ENCODE measurements around the gene PDZD7.

PDZD7 gene

DNA sequence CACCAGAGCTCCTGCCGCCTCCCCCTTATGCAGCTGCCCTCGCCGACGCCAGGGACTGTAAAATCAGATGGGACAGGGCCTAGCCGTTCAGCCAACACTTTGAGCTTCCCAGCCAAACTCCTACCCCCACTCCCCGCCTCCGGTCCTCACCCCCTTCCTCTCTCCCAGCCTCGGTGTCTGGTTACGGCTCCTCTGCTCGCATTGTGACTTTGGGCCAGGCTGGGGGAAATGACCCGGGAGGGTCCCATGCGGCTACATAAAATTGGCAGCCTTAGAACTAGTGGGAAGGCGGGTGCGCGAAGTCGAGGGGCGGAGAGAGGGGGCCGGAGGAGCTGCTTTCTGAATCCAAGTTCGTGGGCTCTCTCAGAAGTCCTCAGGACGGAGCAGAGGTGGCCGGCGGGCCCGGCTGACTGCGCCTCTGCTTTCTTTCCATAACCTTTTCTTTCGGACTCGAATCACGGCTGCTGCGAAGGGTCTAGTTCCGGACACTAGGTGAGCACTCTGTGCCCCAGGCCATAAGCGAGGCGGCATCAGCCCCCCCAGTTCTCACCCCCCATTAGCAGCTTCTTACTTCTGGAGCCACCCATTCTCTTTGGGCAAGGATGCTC lies 30.8 kb upstream of the PDZD7 start, which contains the start of gene KAZALD1:
Gene KAZALD1, plus strand, starts transcription at position 366 of the 608 bp plus-strand sequence. CDS start 604 bp downstream, outside the sequence.
- peak; percentile 51 for DNase-seq (ENCODE audit: low read depth)

DNA sequence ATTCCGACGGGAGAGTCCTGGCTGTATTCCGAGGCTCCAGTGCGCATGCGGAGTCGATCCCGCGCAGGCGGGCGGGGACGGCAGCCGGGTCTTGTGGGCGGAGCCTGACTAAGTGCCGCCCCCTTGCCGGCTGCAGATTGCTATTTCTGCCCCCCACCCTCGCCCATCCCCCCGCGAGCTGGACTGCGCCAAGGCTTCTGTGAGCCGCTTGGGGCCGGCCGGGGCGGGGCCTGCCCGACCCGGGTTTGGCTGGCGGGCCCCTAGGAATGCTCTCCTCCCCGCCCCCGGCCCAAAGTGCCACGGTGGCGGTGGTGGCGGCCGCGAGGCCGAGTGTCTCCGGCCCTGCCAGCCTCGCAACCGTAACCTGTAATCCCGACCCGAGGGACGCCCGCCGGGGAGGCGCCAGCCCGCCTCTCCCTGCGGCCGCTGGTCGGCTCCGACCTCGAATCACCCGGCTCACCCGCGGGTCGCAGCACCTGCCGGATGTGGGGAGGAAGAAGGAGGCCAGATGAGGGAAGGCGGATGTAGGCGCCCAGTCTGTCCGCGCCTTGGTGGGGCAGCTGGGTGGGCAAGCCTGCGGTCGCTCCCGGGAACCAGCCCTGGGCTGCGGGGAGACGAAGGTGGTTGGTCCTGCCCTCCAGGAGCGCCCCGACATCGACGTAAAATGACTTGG lies 30.2 kb upstream of the PDZD7 start:
- DNase-seq (ENCODE audit: low read depth), result peak; percentile 53

DNA sequence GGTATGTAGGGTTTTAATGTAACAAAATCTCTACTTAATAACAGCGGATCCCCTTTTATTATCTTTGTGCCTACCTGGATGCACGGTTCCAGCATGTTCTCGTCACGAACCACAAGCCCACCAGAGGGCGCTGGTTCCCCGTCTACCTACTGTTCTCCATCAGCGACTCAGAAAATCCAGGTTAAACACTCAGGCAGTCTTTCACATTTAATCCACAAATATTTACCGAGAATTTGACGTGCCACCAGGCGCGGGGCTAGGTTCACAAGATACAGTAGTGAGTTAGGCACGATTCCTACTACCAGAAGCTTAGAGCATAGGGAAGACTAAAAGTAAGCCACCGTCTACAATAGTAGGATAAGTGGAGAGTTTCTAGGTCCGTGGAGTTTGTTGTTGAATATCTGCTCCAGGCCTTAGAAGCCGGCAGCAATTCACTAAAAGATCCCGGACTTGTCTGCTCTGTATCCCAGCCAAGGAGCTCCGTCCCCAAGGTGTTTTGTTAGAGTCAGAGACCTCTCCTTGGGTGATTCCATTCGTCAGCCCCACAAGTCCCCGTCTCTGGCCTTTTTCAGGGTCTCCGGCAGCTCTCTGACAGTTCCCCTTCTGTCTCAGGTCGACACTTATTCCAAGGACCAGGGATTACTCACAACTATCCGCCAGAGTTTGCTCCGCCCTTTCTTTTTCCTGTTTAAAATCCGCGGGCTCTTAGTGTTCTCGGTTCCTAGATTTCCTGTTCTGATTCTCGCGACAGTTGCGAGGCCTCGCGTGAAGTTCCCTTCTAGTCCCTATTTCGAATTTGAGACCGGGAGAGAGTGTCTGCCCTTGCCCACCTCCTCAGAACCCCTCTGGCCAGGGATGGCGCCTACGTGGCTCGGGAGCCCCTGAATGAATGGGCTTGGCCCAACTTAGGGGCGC lies 29.4 kb upstream of the PDZD7 start:
- DNase-seq (ENCODE audit: low read depth), result peak; percentile 88

DNA sequence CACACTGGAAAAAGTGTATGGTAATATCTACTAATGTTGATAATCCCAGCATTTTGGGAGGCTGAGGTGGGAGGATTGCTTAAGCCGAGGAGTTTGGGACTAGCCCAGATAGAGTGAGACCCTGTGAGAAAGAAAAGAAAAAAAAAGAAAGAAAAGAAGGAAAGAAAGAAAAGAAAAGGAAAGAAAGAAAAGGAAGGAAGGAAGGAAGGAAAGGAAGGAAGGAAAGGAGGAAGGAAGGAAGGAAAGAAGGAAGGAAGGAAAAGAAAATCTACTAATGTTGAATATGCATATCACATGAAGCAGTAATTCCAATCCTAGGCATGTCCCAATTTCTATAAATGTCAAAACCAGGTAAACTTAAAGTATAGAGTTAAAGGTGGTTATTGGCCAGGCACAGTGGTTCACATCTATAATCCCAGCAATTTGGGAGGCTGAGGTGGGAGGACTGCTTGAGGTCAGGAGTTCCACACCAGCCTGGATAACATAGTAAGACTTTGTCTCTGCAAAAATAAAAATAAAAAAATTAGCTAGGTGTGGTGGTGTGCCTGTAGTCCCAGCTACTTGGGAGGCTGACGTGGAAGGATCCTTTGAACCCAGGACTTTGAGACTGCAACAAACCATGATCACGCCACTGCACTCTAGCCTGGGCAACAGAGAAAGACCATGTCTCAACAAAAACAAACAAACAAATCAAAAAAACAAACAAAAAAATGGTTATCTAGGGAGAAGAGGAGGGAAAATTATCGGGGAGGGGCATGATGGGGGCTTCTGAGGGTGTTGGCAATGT lies 25.6 kb upstream of the PDZD7 start:
- no peak for DNase-seq (ENCODE audit: low read depth)

DNA sequence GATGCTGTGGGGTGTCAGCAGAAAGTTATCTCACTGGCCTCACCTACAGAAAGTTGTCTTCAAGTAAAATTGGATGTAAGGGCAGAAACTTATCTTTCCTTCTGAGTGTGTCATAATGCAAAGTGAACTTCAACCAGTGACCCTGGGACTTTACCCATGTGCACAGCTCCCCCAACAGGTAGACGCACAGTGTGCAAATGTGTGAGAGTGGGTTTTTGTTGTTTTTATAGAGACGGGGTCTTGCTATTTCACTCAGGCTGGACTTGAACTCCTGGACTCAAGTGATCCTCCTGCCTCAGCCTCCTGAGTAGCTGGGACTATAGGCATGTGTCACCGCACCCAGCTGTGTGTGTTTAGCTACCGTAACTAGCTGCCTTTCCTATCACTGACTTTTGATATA lies 24.5 kb upstream of the PDZD7 start:
- DNase-seq (ENCODE audit: low read depth), result no peak

DNA sequence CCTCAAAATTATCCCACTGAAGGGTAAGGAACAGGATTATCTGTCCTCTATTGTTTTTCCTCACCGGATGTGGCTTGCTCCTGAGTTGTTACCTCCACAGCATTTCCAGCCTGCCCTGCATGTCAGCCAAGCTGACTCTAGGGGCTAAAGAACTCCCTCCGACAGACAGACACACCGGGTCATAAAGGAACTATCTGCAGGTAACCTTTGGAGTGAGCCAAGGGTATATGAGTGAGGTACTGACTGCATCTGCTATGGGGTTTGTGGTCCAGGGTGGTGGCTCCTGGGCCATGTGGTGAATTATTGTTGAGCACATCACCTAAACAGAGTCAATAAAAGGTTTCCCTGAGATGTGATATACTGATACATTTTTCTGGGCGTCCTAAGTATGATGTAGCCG lies 23.9 kb upstream of the PDZD7 start:
- DNase-seq (ENCODE audit: low read depth), result no peak

DNA sequence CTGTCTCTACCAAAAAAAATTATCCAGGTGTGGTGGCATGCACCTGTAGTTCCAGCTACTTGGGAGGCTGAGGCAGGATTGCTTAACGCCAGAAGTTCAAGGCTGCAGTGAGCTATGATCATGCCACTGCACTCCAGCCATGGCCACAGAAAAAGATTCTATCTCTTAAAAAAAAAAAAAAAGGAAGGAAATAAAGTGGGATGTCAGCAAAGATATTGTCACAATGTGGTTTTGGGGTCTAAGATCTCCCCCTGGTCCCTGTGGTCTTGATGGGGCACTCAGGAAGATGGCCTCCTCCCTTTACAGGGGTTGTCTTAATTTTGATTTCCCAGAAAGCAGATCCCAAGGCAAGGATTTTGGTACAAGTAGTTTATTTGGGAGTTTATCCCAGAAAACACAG lies 23.4 kb upstream of the PDZD7 start:
- DNase-seq (ENCODE audit: low read depth), result no peak

DNA sequence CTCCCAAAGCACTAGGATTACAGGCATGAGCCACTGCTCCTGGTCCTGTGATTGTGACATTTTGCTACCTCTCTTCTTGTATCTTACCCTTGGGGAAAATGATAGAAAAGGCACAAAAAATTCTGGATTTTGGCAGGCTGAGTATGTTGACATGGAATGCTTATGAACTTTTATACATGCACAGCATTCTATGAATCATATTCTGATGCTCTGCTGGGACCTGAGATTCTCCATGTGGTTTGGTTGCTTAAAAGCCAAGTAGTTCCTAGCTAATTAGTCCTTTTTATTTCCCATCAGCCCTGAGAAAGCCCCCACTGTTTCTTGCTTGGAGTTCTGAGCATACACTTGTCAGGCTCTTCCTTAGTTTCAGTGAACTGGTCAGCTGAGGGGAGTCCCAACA lies 22.6 kb upstream of the PDZD7 start:
- no peak for DNase-seq (ENCODE audit: low read depth)

DNA sequence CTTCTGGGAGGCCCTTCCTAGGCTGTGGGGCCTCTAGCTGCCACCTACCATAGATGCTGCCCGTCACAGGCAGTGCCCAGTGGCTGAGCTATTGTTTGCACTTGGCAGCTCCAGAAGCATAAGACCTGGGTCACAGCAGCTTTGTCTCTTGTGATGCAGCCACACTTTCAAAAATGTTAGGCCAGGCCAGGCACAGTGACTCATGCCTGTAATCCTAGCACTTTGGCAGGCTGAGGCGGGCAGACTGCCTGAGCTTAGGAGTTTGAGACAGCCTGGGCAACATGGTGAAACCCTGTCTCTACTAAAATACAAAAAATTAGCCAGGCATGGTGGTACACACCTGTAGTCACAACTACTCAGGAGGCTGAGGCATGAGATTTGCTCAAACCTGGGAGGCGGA lies 21.4 kb upstream of the PDZD7 start:
- no peak for DNase-seq (ENCODE audit: low read depth)

DNA sequence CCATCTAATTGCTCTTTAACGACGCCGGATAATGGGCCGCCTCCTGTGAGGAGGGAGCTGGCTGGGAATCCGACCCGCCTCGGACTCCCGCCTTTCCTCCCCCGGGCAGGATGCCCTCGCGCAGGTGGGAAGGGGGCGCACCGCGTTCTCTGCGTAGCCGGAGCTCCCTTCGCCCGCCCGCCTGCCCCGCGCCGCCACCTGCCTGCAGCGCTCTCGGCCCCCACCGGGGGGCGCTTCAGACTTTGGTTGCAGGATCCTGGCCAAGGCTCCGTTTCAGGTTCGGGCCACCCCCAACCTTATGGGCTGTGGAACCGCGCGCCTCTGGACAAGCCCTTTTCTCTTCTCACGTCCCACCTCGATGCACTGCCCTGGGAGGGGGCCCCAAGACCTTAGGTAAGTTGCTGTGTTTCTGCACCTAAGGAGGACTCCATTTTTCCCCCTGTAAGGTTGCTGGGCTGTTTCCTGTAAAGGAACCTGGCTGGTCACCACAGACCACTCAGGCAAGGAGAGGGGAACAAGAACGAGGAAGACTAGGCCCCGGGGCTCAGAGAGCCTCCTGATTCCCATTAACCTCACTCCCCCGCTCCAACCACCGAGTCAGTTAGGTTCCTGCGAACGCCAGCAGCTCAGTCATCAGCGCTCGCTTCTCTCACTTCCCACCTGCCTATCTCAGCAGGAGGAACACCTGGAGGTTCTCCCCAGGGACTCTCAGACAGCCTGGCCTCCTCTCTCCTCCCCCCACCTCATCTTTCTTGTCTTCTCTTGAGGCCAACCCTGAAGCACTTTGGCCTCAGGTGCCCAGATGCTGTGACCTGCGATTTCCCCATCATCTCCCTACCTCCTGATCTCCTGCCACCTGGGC lies 19.5 kb upstream of the PDZD7 start:
- no peak for DNase-seq (ENCODE audit: low read depth)

DNA sequence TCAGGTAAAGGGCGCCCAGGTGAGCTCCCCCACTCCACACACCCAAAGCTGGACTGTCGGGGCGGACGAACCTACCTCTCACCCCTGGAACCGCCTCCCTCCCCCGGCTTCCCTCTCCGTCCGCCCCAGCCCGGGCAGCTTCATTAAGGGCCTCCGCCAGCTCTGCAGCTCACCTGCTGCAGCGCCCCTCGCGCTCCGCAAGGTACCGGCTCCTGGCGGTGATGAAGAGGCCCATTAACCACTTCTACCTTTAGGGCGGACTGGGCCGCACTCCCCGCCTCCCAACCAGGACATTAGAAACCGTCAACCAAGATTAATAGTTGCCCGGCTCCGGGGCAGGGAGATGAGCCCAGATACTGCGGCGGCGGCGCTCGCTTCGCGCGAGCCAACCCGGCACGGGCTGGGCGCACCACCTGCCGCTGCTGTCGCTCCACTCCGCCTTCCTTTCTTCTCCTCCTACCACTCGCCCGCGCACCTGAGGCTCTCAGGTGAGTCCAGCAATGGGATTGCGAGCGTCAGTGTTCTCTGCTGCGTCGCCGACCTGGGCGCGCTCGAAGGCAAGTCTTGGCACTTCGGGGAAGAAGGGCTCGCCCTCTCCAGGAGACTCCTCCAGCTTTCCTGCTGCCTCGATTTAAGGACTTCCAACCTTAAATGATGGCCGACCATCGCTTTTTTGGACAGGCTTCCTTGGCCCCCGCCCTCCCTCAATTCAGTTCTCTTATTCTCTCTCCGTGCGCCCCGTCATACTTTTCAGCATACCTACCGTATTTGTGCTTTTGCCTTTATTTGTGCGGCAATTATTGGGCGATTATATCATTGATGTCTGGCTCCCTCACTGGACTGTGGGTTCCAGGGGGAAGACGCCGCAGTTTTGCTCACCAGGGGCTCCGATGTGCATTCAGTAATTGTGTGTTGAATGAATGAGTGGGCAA lies 17.3 kb upstream of the PDZD7 start:
- DNase-seq (ENCODE audit: low read depth), result no peak

DNA sequence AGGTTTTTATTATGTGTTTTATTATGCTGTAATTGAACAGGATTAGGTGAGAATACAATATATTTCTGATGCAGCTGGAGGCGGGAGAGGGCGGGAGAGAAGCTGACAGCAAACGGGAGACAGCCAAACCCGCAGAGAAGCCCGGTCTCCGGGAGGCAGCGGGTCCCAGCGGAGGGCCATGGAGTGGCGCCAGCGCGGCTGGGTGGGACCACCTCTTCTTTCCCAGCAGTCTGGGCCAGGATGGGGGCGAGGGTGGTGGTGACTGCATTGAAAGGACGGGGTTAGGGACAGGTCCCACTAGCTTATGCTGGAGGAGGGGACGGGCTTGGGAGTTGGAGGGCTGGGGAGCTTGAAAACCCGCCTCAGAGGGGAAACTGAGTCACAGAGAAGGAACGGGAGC lies 16.3 kb upstream of the PDZD7 start:
- DNase-seq (ENCODE audit: low read depth), result no peak

DNA sequence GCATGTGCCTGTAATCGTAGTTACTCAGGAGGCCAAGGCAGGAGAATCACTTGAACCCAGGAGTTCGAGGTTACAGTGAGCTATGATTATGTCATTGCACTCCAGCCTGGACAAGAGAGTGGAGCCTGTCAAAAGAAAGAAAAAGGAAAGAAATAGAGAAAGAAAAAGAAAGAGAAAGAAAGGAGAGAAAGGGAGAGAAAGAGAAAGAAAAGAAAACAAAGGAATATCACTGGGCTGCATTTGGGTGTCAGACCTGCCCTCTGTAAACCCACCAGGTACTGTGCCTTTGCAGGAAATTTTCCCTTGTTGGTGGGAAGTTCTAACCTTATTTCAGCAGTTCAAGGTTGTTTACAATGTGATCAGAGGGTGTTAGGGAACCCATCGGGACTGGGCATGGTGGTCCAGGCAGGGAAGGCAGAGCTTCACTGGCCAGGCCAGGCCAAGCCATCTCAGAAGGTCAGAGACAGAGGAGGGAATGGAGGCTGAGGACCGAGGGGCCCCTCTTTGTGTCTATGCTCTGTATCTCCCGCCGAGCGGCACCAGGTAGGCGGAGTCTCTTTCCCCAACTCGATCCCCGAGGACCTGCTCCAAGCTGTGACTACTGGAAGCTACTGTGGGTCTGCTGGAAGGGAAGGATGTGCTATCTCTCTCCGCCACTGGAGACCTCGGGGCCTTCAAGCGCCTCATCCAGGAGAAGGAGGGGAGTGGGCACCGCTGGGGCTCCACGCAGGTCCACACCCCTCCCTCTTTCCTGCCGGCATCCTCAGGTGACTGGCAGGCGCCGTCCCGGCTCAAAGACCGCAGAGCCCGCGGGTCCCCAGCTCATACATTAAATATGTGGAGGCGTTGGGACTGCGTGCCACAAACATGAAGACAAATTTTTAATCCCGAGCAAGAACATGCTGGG lies 15.7 kb upstream of the PDZD7 start:
- no peak for DNase-seq (ENCODE audit: low read depth)

DNA sequence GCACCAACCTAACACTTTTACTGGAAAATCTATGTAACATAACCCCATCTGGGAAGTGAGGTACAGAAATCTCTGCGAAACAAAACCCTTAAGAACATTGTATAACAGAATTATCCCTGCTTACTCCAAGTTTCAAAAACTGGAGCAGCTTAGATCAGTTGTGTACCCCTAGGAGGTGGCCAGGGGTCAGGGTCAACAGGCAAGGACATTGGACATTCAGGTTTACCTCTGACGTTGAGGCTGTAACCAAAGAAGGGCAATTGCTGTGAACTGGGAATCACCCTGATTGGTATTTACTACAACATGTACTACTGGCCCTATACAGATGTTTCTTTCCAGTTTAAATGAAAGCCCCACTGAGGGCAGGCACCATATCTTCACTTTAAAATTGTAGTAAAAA lies 13.2 kb upstream of the PDZD7 start:
- no peak for DNase-seq (ENCODE audit: low read depth)

DNA sequence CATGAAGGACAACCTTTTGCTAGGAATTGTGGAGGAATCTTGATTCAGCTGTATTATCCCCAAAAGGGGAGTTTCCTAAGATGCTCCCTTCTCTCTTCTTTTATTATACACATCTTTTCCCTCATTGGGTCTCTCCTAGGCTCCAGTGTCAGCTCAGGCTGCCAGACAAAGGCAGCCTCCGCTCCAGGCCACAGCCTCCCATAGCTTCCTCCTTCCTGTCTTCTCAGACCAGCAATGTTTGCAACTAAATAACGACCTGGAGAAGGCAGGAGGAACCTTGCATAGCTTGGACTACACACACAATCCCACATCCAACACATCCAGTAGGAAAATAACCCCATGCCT lies 12.4 kb upstream of the PDZD7 start:
- DNase-seq (ENCODE audit: low read depth), result no peak

DNA sequence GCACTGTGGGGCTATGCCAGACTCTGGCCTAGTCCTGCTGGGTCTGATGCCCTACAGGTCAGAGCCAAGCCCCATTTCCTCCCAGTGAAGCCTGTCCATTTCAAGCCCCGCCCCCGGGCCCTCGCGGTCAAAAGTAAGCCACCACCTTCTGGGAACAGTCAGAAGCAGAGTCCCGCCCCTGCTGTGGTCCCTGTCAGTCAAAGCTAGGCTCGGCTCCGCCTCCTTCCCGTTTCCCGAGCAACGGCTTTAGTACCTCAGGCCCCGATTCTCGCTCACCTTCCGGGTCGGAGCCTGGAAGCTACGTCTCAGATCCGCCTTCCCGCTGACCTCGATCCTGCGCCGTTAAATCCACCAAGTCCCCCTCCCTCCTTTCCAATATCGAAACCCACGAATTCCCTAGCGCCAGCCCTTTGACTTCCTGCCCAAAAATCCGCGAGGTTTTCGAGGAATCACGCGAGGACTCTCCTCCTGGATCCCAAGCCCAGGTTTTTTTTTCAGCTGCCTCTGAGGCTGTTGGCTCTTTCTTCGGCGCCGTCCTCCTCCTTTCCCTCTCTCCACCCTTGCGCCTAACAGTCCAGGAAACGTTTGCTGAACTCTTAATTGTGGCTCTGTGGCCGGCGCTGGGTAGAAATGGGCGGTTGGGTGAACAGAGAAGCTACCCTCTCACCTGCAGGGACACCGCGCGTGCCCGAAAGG lies 11.9 kb upstream of the PDZD7 start:
- DNase-seq (ENCODE audit: low read depth), result no peak

DNA sequence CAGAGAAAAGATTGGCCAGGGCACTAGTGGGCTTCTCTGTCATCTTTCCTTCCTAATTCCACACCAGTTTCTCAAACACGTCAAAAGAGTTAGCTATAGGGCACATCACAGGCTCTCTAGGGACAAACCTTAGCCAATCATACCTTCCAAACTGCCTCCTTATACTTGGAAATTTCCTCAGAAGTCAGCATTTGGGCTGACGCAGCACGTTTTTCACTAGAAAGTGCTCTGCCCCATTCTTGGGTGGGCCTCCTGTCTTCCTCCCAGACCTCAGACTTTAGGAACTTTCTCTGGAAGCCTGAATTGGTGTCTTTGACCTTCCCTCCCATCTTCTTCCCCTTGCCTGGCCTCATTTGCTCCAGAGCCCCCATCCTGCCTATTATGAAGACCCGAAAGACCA lies 11.2 kb upstream of the PDZD7 start:
- DNase-seq (ENCODE audit: low read depth), result no peak

DNA sequence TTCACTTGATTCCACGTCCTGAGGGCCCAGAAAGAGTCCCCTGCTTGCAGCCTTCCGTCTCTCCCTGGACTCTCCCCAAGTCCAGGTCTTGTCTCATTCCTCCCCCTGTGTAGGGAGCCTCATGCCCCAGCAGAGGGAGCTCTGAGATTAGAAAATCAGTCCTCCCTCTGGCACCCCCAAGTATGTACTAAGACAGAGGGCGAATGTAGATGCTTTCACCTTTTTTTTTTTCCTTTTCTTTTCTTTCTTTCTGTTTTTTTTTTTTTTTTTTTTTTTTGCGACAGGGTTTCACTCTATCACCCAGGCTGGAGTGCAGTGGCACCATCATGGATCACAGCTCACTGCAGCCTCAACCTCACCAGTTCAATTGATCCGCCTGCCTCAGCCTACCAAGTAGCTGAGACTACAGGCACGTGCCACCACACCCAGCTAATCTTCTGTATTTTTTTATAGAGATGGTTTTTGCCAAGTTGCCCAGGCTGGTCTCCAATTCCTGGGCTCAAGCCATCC lies 10.4 kb upstream of the PDZD7 start:
- peak; percentile 36 for DNase-seq (ENCODE audit: low read depth)
